A549 (cell line): ENCODE measurements around the gene TSKS.

Experiments
- CEBPB ChIP-seq, 2 experiments: fragments of >200 bp in 1 of 2; sonication (Bioruptor Twin) in 1 of 2; formaldehyde crosslinking in 1 of 2; IDR thresholded peaks; 2 replicates each; pipeline ENCODE4 v1.6.1; 2012 to 2016
- CHD4 ChIP-seq: fragments of 200-600 bp; sonication (generic); IDR thresholded peaks from 2 replicates; pipeline ENCODE4 v1.6.1; 2016; ENCODE audit warnings: antibody characterized with exemption, mild to moderate bottlenecking, borderline replicate concordance
- CTCF ChIP-seq: fragments of >200 bp; sonication (Bioruptor Twin); formaldehyde crosslinking; IDR thresholded peaks from 3 replicates; pipeline ENCODE4 v1.5.1; 2016
- ELK1 ChIP-seq: fragments of 150-350 bp; IDR thresholded peaks from 2 replicates; pipeline ENCODE4 v1.6.1; 2014; ENCODE audit warnings: low read depth, mild to moderate bottlenecking, low read length
- EP300 ChIP-seq, 2 experiments: fragments of >200 bp; sonication (Bioruptor Twin); formaldehyde crosslinking; IDR thresholded peaks; 2 replicates in 1 of 2; 3 replicates in 1 of 2; pipeline ENCODE4 v1.6.1; 2016 to 2017
- HDAC2 ChIP-seq: fragments of 200-600 bp; sonication (generic); IDR thresholded peaks from 2 replicates; pipeline ENCODE4 v1.6.1; 2016
- JUNB ChIP-seq: fragments of >200 bp; sonication (Bioruptor Twin); formaldehyde crosslinking; IDR thresholded peaks from 2 replicates; pipeline ENCODE4 v1.6.1; 2016
- MAFK ChIP-seq: fragments of 450-650 bp; IDR thresholded peaks from 2 replicates; pipeline ENCODE4 v1.6.1; 2014; ENCODE audit not compliant: partially characterized antibody
- PBX3 ChIP-seq: IDR thresholded peaks from 2 replicates; pipeline ENCODE4 v1.6.1; 2012
- RAD21 ChIP-seq, 2 experiments: fragments of >200 bp in 1 of 2; sonication (Bioruptor Twin) in 1 of 2; formaldehyde crosslinking in 1 of 2; IDR thresholded peaks in 1 of 2; conservative IDR thresholded peaks in 1 of 2; 2 replicates in 1 of 2; 3 replicates in 1 of 2; pipeline ENCODE4 v1.6.1; 2012 to 2018; ENCODE audit warnings: inconsistent platforms in 1 of 2
- TP53 ChIP-seq: fragments of 250-450 bp; sonication (Bioruptor Pico); IDR thresholded peaks from 2 replicates; pipeline ENCODE4 v1.5.0; 2021; ENCODE audit warnings: mild to moderate bottlenecking, moderate library complexity

- TF ChIP-seq CEBPB (IDR thresholded peaks at IDR 0.05): no peak
- TF ChIP-seq CTCF: no peak
- no peak for TF ChIP-seq MAFK
- TF ChIP-seq TP53 (CRISPR knock-in tag): no peak
- TF ChIP-seq PBX3: no peak
- no peak for TF ChIP-seq RAD21 (conservative IDR thresholded peaks at IDR 0.05 in 1 of 2, IDR thresholded peaks at IDR 0.05 in 1 of 2)
- no peak for TF ChIP-seq EP300 (IDR thresholded peaks at IDR 0.05)
- no peak for TF ChIP-seq HDAC2
- TF ChIP-seq ELK1: no peak
- no peak for TF ChIP-seq JUNB
- no peak for TF ChIP-seq CHD4
Observed at GRCh38 chr19:49764341-49764740, 1.2 kb upstream of the TSKS start.
